ENCODE measurements around the gene MYO3A. TPM values are rescaled to one million over a fixed set of nuclear protein-coding genes. Genes with fewer than 3 reads are reported as not detected.

The MYO3A gene, protein sequence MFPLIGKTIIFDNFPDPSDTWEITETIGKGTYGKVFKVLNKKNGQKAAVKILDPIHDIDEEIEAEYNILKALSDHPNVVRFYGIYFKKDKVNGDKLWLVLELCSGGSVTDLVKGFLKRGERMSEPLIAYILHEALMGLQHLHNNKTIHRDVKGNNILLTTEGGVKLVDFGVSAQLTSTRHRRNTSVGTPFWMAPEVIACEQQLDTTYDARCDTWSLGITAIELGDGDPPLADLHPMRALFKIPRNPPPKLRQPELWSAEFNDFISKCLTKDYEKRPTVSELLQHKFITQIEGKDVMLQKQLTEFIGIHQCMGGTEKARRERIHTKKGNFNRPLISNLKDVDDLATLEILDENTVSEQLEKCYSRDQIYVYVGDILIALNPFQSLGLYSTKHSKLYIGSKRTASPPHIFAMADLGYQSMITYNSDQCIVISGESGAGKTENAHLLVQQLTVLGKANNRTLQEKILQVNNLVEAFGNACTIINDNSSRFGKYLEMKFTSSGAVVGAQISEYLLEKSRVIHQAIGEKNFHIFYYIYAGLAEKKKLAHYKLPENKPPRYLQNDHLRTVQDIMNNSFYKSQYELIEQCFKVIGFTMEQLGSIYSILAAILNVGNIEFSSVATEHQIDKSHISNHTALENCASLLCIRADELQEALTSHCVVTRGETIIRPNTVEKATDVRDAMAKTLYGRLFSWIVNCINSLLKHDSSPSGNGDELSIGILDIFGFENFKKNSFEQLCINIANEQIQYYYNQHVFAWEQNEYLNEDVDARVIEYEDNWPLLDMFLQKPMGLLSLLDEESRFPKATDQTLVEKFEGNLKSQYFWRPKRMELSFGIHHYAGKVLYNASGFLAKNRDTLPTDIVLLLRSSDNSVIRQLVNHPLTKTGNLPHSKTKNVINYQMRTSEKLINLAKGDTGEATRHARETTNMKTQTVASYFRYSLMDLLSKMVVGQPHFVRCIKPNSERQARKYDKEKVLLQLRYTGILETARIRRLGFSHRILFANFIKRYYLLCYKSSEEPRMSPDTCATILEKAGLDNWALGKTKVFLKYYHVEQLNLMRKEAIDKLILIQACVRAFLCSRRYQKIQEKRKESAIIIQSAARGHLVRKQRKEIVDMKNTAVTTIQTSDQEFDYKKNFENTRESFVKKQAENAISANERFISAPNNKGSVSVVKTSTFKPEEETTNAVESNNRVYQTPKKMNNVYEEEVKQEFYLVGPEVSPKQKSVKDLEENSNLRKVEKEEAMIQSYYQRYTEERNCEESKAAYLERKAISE (N-terminal part only)
- not detected in 2 replicates for total RNA-seq

GRCh38 chr10:25933653-25934608 lies at the start of gene MYO3A:
TSS of gene MYO3A (plus strand) at chr10:25934229. CDS start at chr10:25952111, 17,882 bp downstream.

DNA sequence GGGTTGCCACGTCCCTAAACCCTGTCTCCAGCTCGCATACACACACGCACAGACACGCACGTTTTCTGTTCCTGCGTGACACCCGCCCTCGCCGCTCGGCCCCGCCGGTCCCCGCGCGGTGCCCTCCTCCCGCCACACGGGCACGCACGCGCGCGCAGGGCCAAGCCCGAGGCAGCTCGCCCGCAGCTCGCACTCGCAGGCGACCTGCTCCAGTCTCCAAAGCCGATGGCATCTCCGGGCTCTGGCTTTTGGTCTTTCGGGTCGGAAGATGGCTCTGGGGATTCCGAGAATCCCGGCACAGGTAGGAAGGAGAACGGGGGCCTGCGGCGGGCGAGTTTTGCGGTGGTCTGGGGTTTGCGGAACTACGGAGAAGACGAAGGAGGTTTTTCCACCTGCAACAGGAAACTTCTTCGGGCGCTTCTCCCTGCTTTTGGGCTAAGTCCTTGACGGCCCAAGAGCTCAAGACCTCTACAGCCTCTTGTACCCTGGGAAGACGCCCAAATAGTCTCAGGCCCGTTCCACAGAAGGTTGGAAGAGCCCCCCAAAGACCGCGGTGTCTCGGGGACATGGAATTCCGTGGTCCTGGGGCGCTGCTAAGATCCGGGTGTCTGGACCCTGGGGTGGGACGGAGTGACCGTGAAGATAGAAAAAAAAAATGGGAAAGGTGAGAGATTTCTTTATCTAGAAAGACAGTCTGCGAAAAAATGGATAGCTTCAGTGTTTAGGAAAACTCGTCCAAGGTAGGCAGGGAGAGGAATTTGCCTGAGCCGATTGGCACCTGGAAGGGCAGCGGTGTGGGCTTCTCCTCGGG lies 282.8 kb downstream of the MYO3A start, which contains the start of gene GAD2:
Gene GAD2, plus strand, starts transcription at position 190 of the 811 bp plus-strand sequence. Its CDS starts 36 bp downstream, at position 226.

All from vein endothelial cell (primary cell).